ENCODE results near the gene WWOX.

- TF ChIP-seq POLR2A (IDR thresholded peaks at IDR 0.05; ENCODE audit: low read length) (no peak), GATA1 (IDR thresholded peaks at IDR 0.05; ENCODE audit: low read depth, low read length) (no peak)
Measured at GRCh38 chr16:78611318-78611717, 511.9 kb downstream of the WWOX start.
